Measurements from ENCODE around the gene RFX7.

GRCh38 chr15:56156877-56157276 is 86.8 kb downstream of the RFX7 start:
- TF ChIP-seq CTCF (conservative IDR thresholded peaks at IDR 0.05; ENCODE audit: low read depth, low read length) (no peak), EZH2 (IDR thresholded peaks at IDR 0.05; ENCODE audit: borderline replicate concordance, low read depth, low read length, poor library complexity, severe bottlenecking) (no peak)
